Panc1 (cell line): ENCODE measurements around the gene WDR86. TPM values are rescaled to one million over a fixed set of nuclear protein-coding genes. Genes with fewer than 3 reads are reported as not detected.

Source experiments
- ATAC-seq: fragments of 200-7000 bp; cut with Tn5 transposase; 2 replicates; pipeline ENCODE4 v1.9.1; 2020; ENCODE audit warnings: mild to moderate bottlenecking, moderate library complexity
- BruUV-seq: library from RNA; stranded (reverse); fragments of 400-500 nt; replicated peaks from 2 replicates; lab custom pipeline; 2021; lab: Mats Ljungman, UMichigan
- CTCF ChIA-PET: fragments of 300-600 bp; sonication (Branson Sonifier 250); formaldehyde crosslinking; loops from one replicate; lab custom pipeline; 2022; ENCODE audit warnings: antibody characterized with exemption; lab: Charles Lee
- POLR2A ChIA-PET: fragments of 300-600 bp; sonication (Branson Sonifier 250); formaldehyde crosslinking; loops from one replicate; lab custom pipeline; 2022; ENCODE audit warnings: antibody characterized with exemption; lab: Charles Lee
- DNase-seq: peaks from one replicate; pipeline ENCODE4 v3.0.0-alpha.2; 2010; ENCODE audit warnings: low read depth, low spot score
- H3K27ac ChIP-seq: 2 replicates; pipeline ENCODE4 v1.5.1; 2011; ENCODE audit warnings: mild to moderate bottlenecking, low read length, inconsistent platforms
- H3K27me3 ChIP-seq: fragments of 200-500 bp; sonication (Bioruptor generic); 2 replicates; pipeline ENCODE4 v1.6.0; 2014; ENCODE audit warnings: low read length, inconsistent platforms; ENCODE audit not compliant: control insufficient read depth, insufficient read depth
- H3K36me3 ChIP-seq: fragments of 200-500 bp; sonication (Bioruptor generic); 2 replicates; pipeline ENCODE4 v1.5.1; 2014; ENCODE audit warnings: inconsistent platforms, mild to moderate bottlenecking, low read length, moderate library complexity; ENCODE audit not compliant: control insufficient read depth, insufficient read depth
- H3K4me1 ChIP-seq: 2 replicates; pipeline ENCODE4 v1.5.1; 2011; ENCODE audit warnings: inconsistent platforms, mild to moderate bottlenecking, low read length, moderate library complexity; ENCODE audit not compliant: control insufficient read depth, insufficient read depth
- H3K4me3 ChIP-seq, 2 experiments: 2 replicates each; pipeline ENCODE4 v1.5.1; 2011 to 2012; ENCODE audit warnings: low read depth in 2 of 2, low read length in 2 of 2, mild to moderate bottlenecking in 2 of 2, inconsistent platforms in 1 of 2, moderate library complexity in 1 of 2
- H3K9me3 ChIP-seq: fragments of 200-500 bp; sonication (Bioruptor generic); 2 replicates; pipeline ENCODE4 v1.5.1; 2014; ENCODE audit warnings: low read depth, mild to moderate bottlenecking, inconsistent platforms, low read length, moderate library complexity; ENCODE audit not compliant: control insufficient read depth, insufficient read depth
- CTCF ChIP-seq: fragments of 450-650 bp; IDR thresholded peaks from 2 replicates; pipeline ENCODE4 v1.5.1; 2017; ENCODE audit warnings: mild to moderate bottlenecking
- POLR2AphosphoS5 ChIP-seq: IDR thresholded peaks from 2 replicates; pipeline ENCODE4 v1.6.1; 2012; ENCODE audit warnings: mild to moderate bottlenecking, low read depth, low read length, moderate library complexity
- REST ChIP-seq, 2 experiments: IDR thresholded peaks; 2 replicates each; pipeline ENCODE4 v1.6.1; 2011 to 2012; ENCODE audit warnings: low read depth in 2 of 2, control low read depth in 1 of 2, low read length in 1 of 2, mild to moderate bottlenecking in 1 of 2, moderate library complexity in 1 of 2; ENCODE audit not compliant: insufficient read depth in 1 of 2
- SIN3A ChIP-seq: IDR thresholded peaks from 2 replicates; pipeline ENCODE4 v1.6.1; 2012; ENCODE audit warnings: low read depth, mild to moderate bottlenecking, low read length, moderate library complexity, borderline replicate concordance; ENCODE audit not compliant: insufficient read depth
- TCF7L2 ChIP-seq: IDR thresholded peaks from 2 replicates; pipeline ENCODE4 v1.6.1; 2011; ENCODE audit warnings: mild to moderate bottlenecking, low read depth, low read length, inconsistent platforms
- in situ Hi-C: cut with HindIII; loops from 2 replicates; pipeline ENCODE4 v1.10.0; 2016; ENCODE audit warnings: low sequenced_read_pairs, low pct_unique_long_range_greater_than_20kb
- intact Hi-C: fragments of 100-400 bp; cut with micrococcal nuclease; formaldehyde crosslinking; loops from one replicate; pipeline ENCODE4 v1.10.0; 2022; ENCODE audit not compliant: unreplicated experiment
- total RNA-seq: library from RNA; stranded (reverse); gene quantifications from one replicate; pipeline ENCODE4 v1.2.1, GENCODE V29; 2021; ENCODE audit not compliant: unreplicated experiment

Gene WDR86
- total RNA-seq, 1 experiment from 2014 or later = 0.72 TPM

GRCh38 chr7:151342811-151343210 lies 67.0 kb downstream of the WDR86 start:
- intact Hi-C loops = no loop called here
- no peaks in the 10 kb centered on the region for H3K27me3 ChIP-seq
- in situ Hi-C loops = no loop called here
- peaks cover 13% of the 10 kb centered on the region; the same call in 1 of the 2 replicates for H3K36me3 ChIP-seq
- peaks cover 11% of the 10 kb centered on the region for H3K4me1 ChIP-seq
- TF ChIP-seq REST (IDR thresholded peaks at IDR 0.05; ENCODE audit: insufficient read depth in 1 of 2, low read depth in 2 of 2, low read length in 1 of 2) = no peak
- no peak for TF ChIP-seq TCF7L2
- TF ChIP-seq POLR2AphosphoS5 = no peak
- TF ChIP-seq SIN3A = no peak
- no peak; the same call in 1 of the 2 replicates for TF ChIP-seq CTCF
- H3K4me3 ChIP-seq = peak overlapping the region; percentile 70 to 90
- ATAC-seq = no peak
- CTCF ChIA-PET = interaction anchor here (0.6 kb wide), 1 partner anchor 105 kb away, joined by 3 read pairs; no protein-coding TSS in a partner anchor
- peak overlapping the region; percentile 88 for H3K27ac ChIP-seq
- POLR2A ChIA-PET = interaction anchor here (0.9 kb wide), 1 partner anchor 21 kb away, joined by 3 read pairs; no protein-coding TSS in a partner anchor
- no peaks in the 10 kb centered on the region for H3K9me3 ChIP-seq
- no peak for DNase-seq
- BruUV-seq = no TSS peak

- no peak for DNase-seq
- H3K27ac ChIP-seq = peak overlapping the region; percentile 88
- intact Hi-C loops (no loop called here), in situ Hi-C loops (no loop called here)
- H3K4me3 ChIP-seq = peak overlapping the region; percentile 70 to 90
- CTCF ChIA-PET = interaction anchor here (0.6 to 1.7 kb wide), 3 partner anchors 8 to 54 kb away, joined by 3 to 9 read pairs (median 7); no protein-coding TSS in a partner anchor
- POLR2A ChIA-PET = interaction anchor here (0.9 kb wide), 1 partner anchor 20 kb away, joined by 3 read pairs; no protein-coding TSS in a partner anchor
- no TSS peak for BruUV-seq
- ATAC-seq = no peak
- H3K9me3 ChIP-seq = no peaks in the 10 kb centered on the region
- H3K36me3 ChIP-seq = peaks cover 13% of the 10 kb centered on the region; the same call in 1 of the 2 replicates
- H3K4me1 ChIP-seq = peaks cover 11% of the 10 kb centered on the region
- no peaks in the 10 kb centered on the region for H3K27me3 ChIP-seq
- TF ChIP-seq SIN3A = no peak
- TF ChIP-seq POLR2AphosphoS5 = no peak
- no peak for TF ChIP-seq TCF7L2
- no peak for TF ChIP-seq CTCF
- TF ChIP-seq REST (IDR thresholded peaks at IDR 0.05; ENCODE audit: insufficient read depth in 1 of 2, low read depth in 2 of 2, low read length in 1 of 2) = no peak
These were observed 67.7 kb downstream of the WDR86 start for GRCh38 chr7:151342102-151342646.
